ENCODE results near the gene SLC6A19.
"Not testable (repeated sequence)": the region's sequence is repeated elsewhere in the genome, so short reads cannot be mapped to it uniquely, and the experiment has no call there.

The SLC6A19 gene

GRCh38 chr5:1262381-1262780 lies 61.0 kb downstream of the SLC6A19 start:
- DNase-seq (ENCODE audit: low read depth, low spot score), result no peak
- ChIA-PET CTCF (no interaction called here), POLR2A (no interaction called here)
- H3K4me3 ChIP-seq (ENCODE audit: low read depth, low read length), result no peak overlapping the region
- no peak for TF ChIP-seq CTCF (IDR thresholded peaks at IDR 0.05; ENCODE audit: insufficient read depth, low read length, missing control alignments)

- H3K4me3 ChIP-seq (ENCODE audit: low read depth, low read length), result no peak overlapping the region
- POLR2A ChIA-PET, result no interaction called here
- TF ChIP-seq CTCF (IDR thresholded peaks at IDR 0.05; ENCODE audit: insufficient read depth, low read length, missing control alignments), result no peak
- DNase-seq (ENCODE audit: low read depth, low spot score), result no peak
- CTCF ChIA-PET, result no interaction called here
Measured at GRCh38 chr5:1264211-1264610, 62.8 kb downstream of the SLC6A19 start.

GRCh38 chr5:1265026-1265425 lies 63.6 kb downstream of the SLC6A19 start:
- H3K4me3 ChIP-seq (ENCODE audit: low read depth, low read length), result no peak overlapping the region
- POLR2A ChIA-PET, result no interaction called here
- CTCF ChIA-PET, result no interaction called here
- no peak for DNase-seq (ENCODE audit: low read depth, low spot score)
- TF ChIP-seq CTCF (IDR thresholded peaks at IDR 0.05; ENCODE audit: insufficient read depth, low read length, missing control alignments), result no peak

- POLR2A ChIA-PET, result no interaction called here
- H3K4me3 ChIP-seq (ENCODE audit: low read depth, low read length), result no peak overlapping the region
- CTCF ChIA-PET, result no interaction called here
- DNase-seq (ENCODE audit: low read depth, low spot score), result no peak
- TF ChIP-seq CTCF (IDR thresholded peaks at IDR 0.05; ENCODE audit: insufficient read depth, low read length, missing control alignments), result no peak
Measured at GRCh38 chr5:1265461-1266455, 64.4 kb downstream of the SLC6A19 start.

DNA sequence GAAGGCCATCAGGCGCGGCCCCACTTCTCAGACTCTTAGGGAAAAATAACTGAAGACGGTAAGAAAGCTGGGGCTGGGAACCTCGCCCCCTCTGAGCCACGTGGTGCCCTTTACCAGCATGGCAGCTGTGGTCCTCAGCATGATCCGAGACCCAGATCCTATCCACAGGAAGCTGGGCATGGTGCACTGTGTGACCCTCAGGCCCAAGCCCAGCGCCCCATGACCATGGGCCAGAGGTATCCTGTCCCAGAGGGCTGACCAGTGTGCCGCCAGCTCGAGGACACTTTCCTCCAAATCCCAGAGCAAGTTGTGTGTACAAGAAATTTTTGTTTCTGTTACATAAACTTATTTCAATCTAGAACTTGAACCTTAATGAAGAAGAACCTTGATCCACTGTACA lies 65.4 kb downstream of the SLC6A19 start:
- TF ChIP-seq CTCF (IDR thresholded peaks at IDR 0.05; ENCODE audit: insufficient read depth, low read length, missing control alignments), result no peak
- POLR2A ChIA-PET, result no interaction called here
- CTCF ChIA-PET, result no interaction called here
- H3K4me3 ChIP-seq (ENCODE audit: low read depth, low read length), result no peak overlapping the region
- DNase-seq (ENCODE audit: low read depth, low spot score), result no peak

DNA sequence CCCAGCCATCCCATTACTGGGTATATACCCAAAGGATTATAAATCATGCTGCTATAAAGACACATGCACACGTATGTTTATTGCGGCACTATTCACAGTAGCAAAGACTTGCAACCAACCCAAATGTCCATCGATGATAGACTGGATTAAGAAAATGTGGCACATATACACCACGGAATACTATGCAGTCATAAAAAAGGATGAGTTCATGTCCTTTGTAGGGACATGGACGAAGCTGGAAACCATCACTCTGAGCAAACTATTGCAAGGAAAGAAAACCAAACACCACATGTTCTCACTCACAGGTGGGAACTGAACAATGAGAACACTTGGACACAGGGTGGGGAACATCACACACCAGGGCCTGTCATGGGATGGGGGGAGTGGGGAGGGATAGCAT lies 66.1 kb downstream of the SLC6A19 start:
- POLR2A ChIA-PET; CTCF ChIA-PET; DNase-seq (ENCODE audit: low read depth, low spot score); H3K4me3 ChIP-seq (ENCODE audit: low read depth, low read length): not testable (repeated sequence)

DNA sequence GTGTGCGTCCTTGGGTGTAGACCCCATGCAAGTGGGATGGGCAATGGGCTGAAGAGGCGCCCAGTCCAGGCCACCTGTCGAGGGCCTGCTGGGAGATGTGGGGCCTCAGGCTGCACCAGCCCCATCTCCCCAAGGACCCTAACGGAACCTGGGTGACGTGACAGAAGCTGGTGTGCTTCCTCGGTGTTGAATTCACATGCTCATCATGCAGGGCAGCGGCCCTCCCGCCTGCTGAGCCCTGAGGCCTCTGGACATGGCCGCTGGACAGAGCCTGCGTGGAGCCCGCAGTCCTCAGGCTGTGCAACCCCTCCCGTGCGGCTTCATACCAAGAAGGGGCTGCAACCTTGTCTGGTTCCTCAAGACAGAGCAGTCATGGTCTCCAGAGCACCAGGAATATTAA lies 66.7 kb downstream of the SLC6A19 start:
- CTCF ChIA-PET, result no interaction called here
- no peak for DNase-seq (ENCODE audit: low read depth, low spot score)
- no peak for TF ChIP-seq CTCF (IDR thresholded peaks at IDR 0.05; ENCODE audit: insufficient read depth, low read length, missing control alignments)
- POLR2A ChIA-PET, result no interaction called here
- no peak overlapping the region for H3K4me3 ChIP-seq (ENCODE audit: low read depth, low read length)
